HG02840 (cell line): ENCODE measurements around the gene ANO9.
A peak's percentile ranks its signal among the peaks of the same experiment; 100 is the strongest.

Source experiments
- ATAC-seq: cut with Tn5 transposase; IDR thresholded peaks from one replicate; pipeline ENCODE4 v1.9.1; 2021; ENCODE audit warnings: mild to moderate bottlenecking, moderate library complexity, moderate number of reproducible peaks; ENCODE audit not compliant: unreplicated experiment, low FRiP score

ANO9 gene

GRCh38 chr11:452916-453527, 11.2 kb upstream of the ANO9 start:
- no peak for ATAC-seq

- ATAC-seq, result no peak
Measured at GRCh38 chr11:452203-452744, 10.5 kb upstream of the ANO9 start.

- ATAC-seq, result no peak
Measured at GRCh38 chr11:451738-452137, 9.9 kb upstream of the ANO9 start.

- peak; percentile 10 for ATAC-seq
Measured at GRCh38 chr11:450809-451451, 9.1 kb upstream of the ANO9 start.

GRCh38 chr11:449889-450808, 8.3 kb upstream of the ANO9 start, which contains the start of gene PTDSS2:
Gene PTDSS2 (plus strand): TSS chr11:450279. CDS start chr11:450456, 177 bp downstream.
- peak; percentile 58 for ATAC-seq

- peak; percentile 41 for ATAC-seq
Measured at GRCh38 chr11:447923-448731, 6.3 kb upstream of the ANO9 start.

- ATAC-seq, result no peak
Measured at GRCh38 chr11:446891-447290, 5.1 kb upstream of the ANO9 start.

- ATAC-seq, result no peak
Measured at GRCh38 chr11:445765-446588, 4.2 kb upstream of the ANO9 start.

- ATAC-seq, result no peak
Measured at GRCh38 chr11:444396-445144, 2.8 kb upstream of the ANO9 start.

GRCh38 chr11:443542-444199, 1.9 kb upstream of the ANO9 start:
- no peak for ATAC-seq

GRCh38 chr11:442611-443081, 835 bp upstream of the ANO9 start:
- no peak for ATAC-seq

- no peak for ATAC-seq
Measured at GRCh38 chr11:441043-441417, 781 bp downstream of the ANO9 start.

GRCh38 chr11:440065-441042, 1.5 kb downstream of the ANO9 start:
- no peak for ATAC-seq

- ATAC-seq, result no peak
Measured at GRCh38 chr11:439315-440064, 2.3 kb downstream of the ANO9 start.

GRCh38 chr11:438101-438844, 3.5 kb downstream of the ANO9 start:
- no peak for ATAC-seq
